Tibial nerve (tissue), 4 donors: ENCODE measurements around the gene ADGRL3. TPM values are rescaled to one million over a fixed set of nuclear protein-coding genes. Genes with fewer than 3 reads are reported as not detected.

ENCODE experiments used
- DNase-seq, 2 donors: peaks; one replicate each; pipeline ENCODE4 v3.0.0-alpha.2; 2019; ENCODE audit warnings: low spot score in 2 of 2
- H3K27ac ChIP-seq, 4 donors: fragments of 200-600 bp; sonication (generic) in 3 of 4; one replicate each; pipeline ENCODE4 v1.5.1; 2017 to 2019; ENCODE audit warnings: mild to moderate bottlenecking in 1 of 4
- H3K27me3 ChIP-seq, 2 donors: fragments of 200-600 bp; sonication (generic) in 1 of 2; one replicate each; pipeline versions ENCODE4 v1.5.1 to v1.6.0; 2017 to 2019
- H3K36me3 ChIP-seq, 3 donors: fragments of 200-600 bp; sonication (generic); one replicate each; pipeline ENCODE4 v1.5.1; 2018 to 2019
- H3K4me1 ChIP-seq, 4 donors: fragments of 200-600 bp; sonication (generic) in 3 of 4; one replicate each; pipeline ENCODE4 v1.5.1; 2017 to 2019
- H3K4me3 ChIP-seq, 4 donors: fragments of 200-600 bp; sonication (generic) in 3 of 4; one replicate each; pipeline ENCODE4 v1.5.1; 2017 to 2019; ENCODE audit warnings: mild to moderate bottlenecking in 1 of 4, moderate library complexity in 1 of 4
- H3K9me3 ChIP-seq, 4 donors: fragments of 200-600 bp; sonication (generic) in 3 of 4; one replicate each; pipeline ENCODE4 v1.5.1; 2017 to 2019
- CTCF ChIP-seq, 5 experiments: fragments of 200-600 bp in 3 of 5; fragments of 450-650 bp in 2 of 5; sonication (generic) in 3 of 5; IDR thresholded peaks; one replicate each; pipeline ENCODE4 v1.5.1; 2016 to 2019; ENCODE audit warnings: antibody characterized with exemption in 5 of 5, mild to moderate bottlenecking in 3 of 5, moderate library complexity in 2 of 5
- EP300 ChIP-seq, 2 donors: sonication (generic); formaldehyde crosslinking; IDR thresholded peaks; one replicate each; pipeline ENCODE4 v1.6.1; 2017; ENCODE audit warnings: antibody characterized with exemption in 2 of 2, mild to moderate bottlenecking in 1 of 2
- POLR2A ChIP-seq, 2 donors: fragments of 450-650 bp; IDR thresholded peaks; one replicate each; pipeline ENCODE4 v1.6.1; 2017; ENCODE audit warnings: antibody characterized with exemption in 2 of 2, mild to moderate bottlenecking in 2 of 2, moderate library complexity in 2 of 2
- WGBS, 2 donors: methylation state at CpG; one replicate each; pipeline ENCODE4 v1.1.5; 2018; 5-methylcytosine and 5-hydroxymethylcytosine counted together
- small RNA-seq: library from RNA; depleted of rRNA; stranded (forward); fragments of <200 nt; gene quantifications from one replicate; pipeline ENCODE3, GENCODE V24; 2016
- total RNA-seq, 4 donors: library from RNA; depleted of rRNA; stranded (reverse); fragments of >200 nt; gene quantifications; one replicate each; pipeline ENCODE4 v1.1.0, GENCODE V29; 2016

Gene ADGRL3
- total RNA-seq, 4 donors from 2014 or later: 20.1 to 51.3 (median 28.2) TPM

GRCh38 chr4:62118558-62118957 is 918.4 kb downstream of the ADGRL3 start:
- Histone ChIP-seq H3K4me1 (no peaks in the 10 kb centered on the region), H3K4me3 (no peak overlapping the region), H3K27ac (no peak overlapping the region), H3K27me3 (no peaks in the 10 kb centered on the region), H3K36me3 (no peaks in the 10 kb centered on the region), H3K9me3 (no peaks in the 10 kb centered on the region)
- no peak for DNase-seq
- WGBS, 2 donors: 77 to 81% methylated on average over 2 of the region's 2 CpGs
- TF ChIP-seq POLR2A (IDR thresholded peaks at IDR 0.05) (no peak), CTCF (IDR thresholded peaks at IDR 0.05) (no peak), EP300 (IDR thresholded peaks at IDR 0.05) (no peak)

DNA sequence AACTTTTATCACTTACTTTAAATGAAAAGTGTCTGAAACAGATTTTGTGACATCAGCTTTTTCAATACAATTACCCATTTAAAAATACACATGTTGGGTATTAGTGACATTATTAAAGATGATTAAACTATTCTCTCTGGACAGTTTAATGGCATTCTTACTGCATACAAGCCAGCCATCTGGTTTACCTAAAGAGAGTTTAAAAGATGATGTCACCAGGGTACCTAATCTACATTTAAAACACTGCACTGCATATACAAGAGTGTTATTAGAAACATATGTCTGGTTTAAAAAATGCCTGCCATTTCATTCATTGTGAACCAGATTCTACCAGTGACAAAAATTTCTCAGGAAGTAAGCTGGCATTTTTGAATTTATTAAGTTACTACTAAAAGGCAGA is 919.1 kb downstream of the ADGRL3 start:
- TF ChIP-seq POLR2A (IDR thresholded peaks at IDR 0.05) (no peak), CTCF (IDR thresholded peaks at IDR 0.05) (no peak), EP300 (IDR thresholded peaks at IDR 0.05) (no peak)
- H3K27ac ChIP-seq: no peak overlapping the region
- H3K4me1 ChIP-seq: no peaks in the 10 kb centered on the region
- no peak for DNase-seq
- no peaks in the 10 kb centered on the region for H3K36me3 ChIP-seq
- H3K27me3 ChIP-seq: no peaks in the 10 kb centered on the region
- H3K9me3 ChIP-seq: no peaks in the 10 kb centered on the region
- H3K4me3 ChIP-seq: no peak overlapping the region

GRCh38 chr4:62126064-62126732 is 926.1 kb downstream of the ADGRL3 start:
- H3K27ac ChIP-seq: no peak overlapping the region
- H3K27me3 ChIP-seq: no peaks in the 10 kb centered on the region
- TF ChIP-seq POLR2A (IDR thresholded peaks at IDR 0.05): no peak
- TF ChIP-seq EP300 (IDR thresholded peaks at IDR 0.05): no peak
- TF ChIP-seq CTCF (IDR thresholded peaks at IDR 0.05): no peak
- DNase-seq: no peak
- no peaks in the 10 kb centered on the region for H3K9me3 ChIP-seq
- no peaks in the 10 kb centered on the region for H3K36me3 ChIP-seq
- H3K4me1 ChIP-seq: no peaks in the 10 kb centered on the region
- H3K4me3 ChIP-seq: no peak overlapping the region

Small RNA genes lying within 50 kb of the gene (small RNA-seq; reads per million reads assigned to genes)
- gene RF00019: not detected
